GM15510 (cell line): ENCODE measurements around the gene C16orf92.

Source experiments
- POLR2A ChIP-seq: IDR thresholded peaks from 3 replicates; pipeline ENCODE4 v1.6.1; 2011; ENCODE audit warnings: borderline replicate concordance; ENCODE audit not compliant: insufficient read length; ENCODE audit errors: extremely low read depth

C16orf92 gene

DNA sequence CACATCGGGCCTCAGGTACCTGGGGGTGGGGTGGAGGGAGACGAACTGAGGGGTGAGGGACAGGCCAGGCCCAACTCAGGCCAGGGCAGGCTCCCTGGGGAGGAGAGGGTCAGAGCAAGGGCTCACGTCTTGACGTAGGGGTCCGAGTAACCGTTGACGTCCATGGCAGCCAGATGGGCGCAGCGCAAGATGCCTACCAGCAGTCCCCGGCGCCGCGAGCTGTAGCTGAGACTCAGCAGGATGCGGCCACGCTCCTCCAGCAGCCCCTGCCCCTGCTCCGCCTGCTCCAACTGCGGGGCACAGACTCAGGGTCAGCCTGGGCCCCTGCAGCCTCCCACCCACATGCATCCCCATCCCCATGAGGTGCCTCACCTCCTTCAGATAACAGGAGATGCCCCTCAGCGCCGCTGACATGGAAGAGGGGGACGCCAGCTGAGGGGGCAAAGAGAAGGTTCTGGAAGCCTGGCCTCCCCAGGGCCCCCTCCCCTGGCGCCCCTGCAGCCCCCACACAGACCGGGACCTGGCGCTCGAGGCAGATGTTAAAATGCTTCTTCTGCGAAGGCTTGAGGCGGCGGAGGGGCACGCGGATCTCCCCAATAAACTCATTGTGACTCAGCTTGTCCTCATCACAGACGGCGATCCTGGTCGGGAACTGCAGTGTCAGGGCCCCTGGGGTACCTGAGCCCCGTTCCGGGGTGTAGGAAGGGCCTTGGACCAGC is 16.2 kb upstream of the C16orf92 start:
- no peak for TF ChIP-seq POLR2A

GRCh38 chr16:30007378-30007895 is 15.6 kb upstream of the C16orf92 start:
- TF ChIP-seq POLR2A, result no peak

DNA sequence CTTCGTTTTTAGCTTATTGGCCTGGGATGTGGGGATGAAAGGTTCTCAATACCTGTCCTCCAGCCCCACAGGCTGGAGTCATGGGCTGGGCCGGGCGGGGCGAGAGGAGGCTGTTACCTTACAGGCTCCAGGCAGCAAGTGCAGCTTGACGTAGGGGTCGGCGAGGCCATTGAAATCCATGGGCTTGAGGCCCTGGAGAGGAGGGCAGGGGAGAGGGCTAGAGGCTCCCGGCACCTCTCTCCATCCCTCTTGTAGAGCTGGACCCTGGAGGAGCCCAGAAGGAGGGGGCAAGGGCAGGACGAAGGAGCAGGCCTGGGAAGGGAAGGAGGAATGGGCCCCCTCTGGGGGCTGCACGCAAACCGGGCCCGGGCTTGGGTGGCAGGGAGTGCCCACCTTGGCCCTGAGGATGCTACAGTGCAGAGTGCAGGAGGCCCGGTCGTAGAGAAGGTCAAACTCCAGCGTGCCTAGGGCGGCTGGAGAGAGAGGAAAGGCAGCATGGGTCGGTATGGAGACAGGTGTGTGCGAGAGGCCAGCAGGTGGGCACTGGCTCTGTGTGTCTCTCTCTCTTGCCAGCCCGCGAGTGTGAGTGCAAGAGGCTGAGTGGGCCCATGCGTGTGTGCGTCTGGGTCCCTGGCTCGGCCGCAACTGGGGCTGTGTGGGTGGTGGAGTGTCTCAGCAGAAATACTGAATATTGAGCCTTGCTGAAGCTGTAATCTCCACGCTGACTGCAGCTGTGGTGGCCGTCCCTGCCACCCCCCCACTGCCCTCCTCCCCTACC is 13.7 kb upstream of the C16orf92 start:
- TF ChIP-seq POLR2A, result no peak

DNA sequence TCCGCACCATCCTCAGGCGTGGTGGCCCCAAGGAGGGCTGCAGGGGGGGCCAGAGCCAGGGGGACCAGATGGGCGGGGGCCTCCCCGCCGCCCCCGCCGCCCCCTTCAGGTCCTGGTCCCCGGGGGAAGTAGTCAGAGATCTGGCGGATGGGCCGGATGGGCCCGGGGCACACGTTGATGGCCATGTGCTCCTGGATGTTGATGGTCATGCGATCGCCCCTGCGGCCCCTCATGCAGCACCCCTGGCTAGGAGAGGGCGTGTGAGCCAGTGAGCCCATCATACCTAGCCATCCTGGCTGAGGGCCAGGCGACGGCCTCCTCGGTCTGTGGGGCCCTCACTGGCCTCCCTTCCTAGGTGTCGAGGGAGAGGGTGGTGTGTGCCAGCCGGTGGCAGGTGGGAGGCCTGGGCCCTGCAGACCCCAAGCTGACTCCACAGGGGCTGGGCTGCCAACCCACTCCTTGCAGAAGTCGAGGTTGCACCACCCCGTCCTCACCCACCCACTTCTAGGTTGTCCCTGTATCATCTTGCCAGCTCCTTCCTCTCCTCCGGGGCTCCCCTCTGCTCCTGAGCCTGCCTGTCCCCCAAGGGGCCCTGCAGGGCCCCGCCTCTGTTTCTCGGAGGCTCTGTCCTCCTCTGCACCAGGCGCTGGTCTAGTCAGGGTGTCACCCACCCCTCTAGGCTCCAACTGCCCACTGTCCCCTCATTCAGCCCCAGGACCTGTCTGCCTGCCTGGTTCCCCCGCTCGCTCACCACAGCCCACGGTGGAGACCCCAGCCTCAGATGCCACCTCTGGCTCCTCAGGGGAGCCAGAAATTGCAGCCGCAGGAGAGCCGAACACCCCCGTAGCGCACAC is 12.8 kb upstream of the C16orf92 start:
- no peak for TF ChIP-seq POLR2A

DNA sequence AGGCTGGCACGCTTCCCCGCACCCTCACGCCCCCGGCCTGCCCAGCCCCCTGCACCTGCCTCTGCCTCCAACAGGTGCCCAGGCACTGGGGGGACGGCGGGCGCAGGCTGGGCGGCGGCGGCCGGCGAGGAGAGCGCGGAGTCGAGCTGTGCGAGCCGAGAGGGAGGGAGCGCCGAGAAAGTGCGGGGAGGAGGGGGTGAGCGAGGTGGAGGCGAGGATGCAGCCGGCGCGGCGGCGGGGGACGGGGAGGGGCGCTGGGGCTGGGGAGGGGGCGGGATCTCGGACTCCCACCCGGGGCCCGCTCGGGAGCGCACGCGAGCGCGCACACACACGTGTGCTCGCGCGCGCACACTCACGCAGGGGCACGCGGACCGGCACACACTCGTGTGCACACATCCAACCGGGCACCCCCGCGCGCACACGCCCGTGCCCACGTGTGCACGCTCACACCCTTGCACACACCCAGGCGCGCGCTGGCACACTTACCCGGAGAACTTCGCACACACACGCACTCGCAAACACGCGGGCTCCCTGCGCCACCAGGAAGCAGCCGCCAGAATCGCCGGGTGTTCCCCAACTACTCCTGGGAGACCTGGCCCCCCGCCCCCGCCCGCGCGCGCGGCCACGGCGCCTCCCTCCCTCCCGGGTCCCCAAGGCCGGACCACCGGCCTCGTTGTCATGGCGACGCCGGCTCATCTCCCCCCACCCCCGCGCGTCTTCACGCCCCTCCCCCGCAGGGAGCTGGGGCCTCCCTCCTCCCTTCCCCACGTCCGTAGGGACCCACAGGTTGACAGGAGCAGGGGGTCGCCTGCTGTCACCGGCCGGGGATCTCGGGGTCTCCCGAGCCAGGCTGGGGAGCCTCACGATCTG is 11.9 kb upstream of the C16orf92 start, which contains the start of gene DOC2A:
Gene DOC2A, minus strand, starts transcription at position 184 of the 870 bp plus-strand sequence. CDS start 805 bp downstream, outside the sequence.
- no peak for TF ChIP-seq POLR2A

- no peak for TF ChIP-seq POLR2A
Measured at GRCh38 chr16:30011714-30012504, 11.1 kb upstream of the C16orf92 start.

- TF ChIP-seq POLR2A, result no peak
Measured at GRCh38 chr16:30016555-30017276, 6.3 kb upstream of the C16orf92 start.

GRCh38 chr16:30017277-30017656 is 5.7 kb upstream of the C16orf92 start:
- TF ChIP-seq POLR2A, result no peak

DNA sequence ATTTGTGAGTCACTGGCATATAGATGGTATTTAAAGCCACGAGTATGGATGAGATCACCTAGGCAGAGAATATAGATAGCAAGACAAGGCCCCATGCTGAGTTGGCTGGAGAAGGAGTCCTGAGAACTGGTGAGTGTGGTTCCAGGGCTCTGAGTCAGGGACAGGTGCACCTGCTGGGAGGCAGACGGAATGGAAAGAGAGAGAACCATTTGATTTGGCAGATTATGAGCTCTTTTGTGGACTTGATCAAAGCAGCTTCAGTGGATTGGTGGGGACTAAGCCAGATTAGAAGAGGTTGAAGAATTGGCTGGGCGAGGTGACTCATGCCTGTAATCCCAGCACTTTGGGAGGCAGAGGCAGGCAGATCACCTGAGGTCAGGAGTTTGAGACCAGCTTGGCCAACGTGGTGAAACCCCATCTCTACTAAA is 4.3 kb upstream of the C16orf92 start:
- no peak for TF ChIP-seq POLR2A

GRCh38 chr16:30023586-30023985 is 588 bp downstream of the C16orf92 start:
- TF ChIP-seq POLR2A, result no peak

- no peak for TF ChIP-seq POLR2A
Measured at GRCh38 chr16:30024451-30024850, 1.5 kb downstream of the C16orf92 start.

- no peak for TF ChIP-seq POLR2A
Measured at GRCh38 chr16:30025156-30025555, 2.2 kb downstream of the C16orf92 start.

GRCh38 chr16:30025574-30025973 is 2.6 kb downstream of the C16orf92 start:
- no peak for TF ChIP-seq POLR2A

DNA sequence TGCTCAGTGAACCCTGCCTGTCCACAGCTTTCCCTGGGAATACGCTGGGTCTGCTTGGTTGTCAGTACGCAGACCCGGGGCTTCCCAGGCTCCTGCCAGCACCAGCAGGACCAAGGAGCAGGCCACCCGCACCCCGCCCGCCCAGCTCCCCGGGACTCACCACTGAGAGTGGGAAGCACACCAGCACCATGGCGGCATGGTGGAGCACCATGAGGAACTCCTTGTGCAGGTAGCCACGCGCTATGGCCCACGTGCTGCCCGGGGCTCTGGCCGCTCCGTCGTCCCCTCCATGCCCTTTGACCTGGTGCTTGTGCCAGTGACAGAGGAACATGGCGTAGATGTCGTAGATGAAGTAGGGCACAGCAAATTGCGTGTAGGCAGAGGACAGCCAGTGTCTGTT is 3.5 kb downstream of the C16orf92 start:
- no peak for TF ChIP-seq POLR2A
